NCI-H345 (cell line): Measurements from ENCODE around the gene RASSF1.
A peak's percentile ranks its signal among the peaks of the same experiment; 100 is the strongest.

Source experiments
- DNase-seq: peaks from one replicate; lab custom pipeline; 2025; lab: John Stamatoyannopoulos, UW

The RASSF1 gene

GRCh38 chr3:50342813-50343633 lies 2.4 kb upstream of the RASSF1 start:
- no peak for DNase-seq

- no peak for DNase-seq
These were observed 1.5 kb upstream of the RASSF1 start for GRCh38 chr3:50341996-50342650.

GRCh38 chr3:50341537-50341936 lies 901 bp upstream of the RASSF1 start:
- no peak for DNase-seq

- DNase-seq, result no peak
These were observed 539 bp downstream of the RASSF1 start for GRCh38 chr3:50340147-50340447.

- no peak for DNase-seq
These were observed 1.0 kb downstream of the RASSF1 start for GRCh38 chr3:50339485-50340146.

- DNase-seq, result no peak
These were observed 1.7 kb downstream of the RASSF1 start for GRCh38 chr3:50338965-50339364.

- DNase-seq, result peak; percentile 97
These were observed 3.3 kb downstream of the RASSF1 start for GRCh38 chr3:50337175-50337861.

- no peak for DNase-seq
These were observed 4.0 kb downstream of the RASSF1 start for GRCh38 chr3:50336452-50337174.

- DNase-seq, result no peak
These were observed 6.1 kb downstream of the RASSF1 start for GRCh38 chr3:50334339-50335075.

GRCh38 chr3:50333744-50334328 lies 6.8 kb downstream of the RASSF1 start:
- DNase-seq, result no peak

GRCh38 chr3:50331364-50331907 lies 9.2 kb downstream of the RASSF1 start:
- no peak for DNase-seq

- DNase-seq, result no peak
These were observed 10.3 kb downstream of the RASSF1 start for GRCh38 chr3:50330330-50330729.

- peak; percentile 92 for DNase-seq
These were observed 12.5 kb downstream of the RASSF1 start, which contains the start of gene TUSC2 for GRCh38 chr3:50327943-50328691. TSS of gene TUSC2 (minus strand) at chr3:50328223. CDS start at chr3:50328099, 124 bp downstream.

GRCh38 chr3:50327129-50327528 lies 13.5 kb downstream of the RASSF1 start:
- no peak for DNase-seq

GRCh38 chr3:50326182-50326541 lies 14.5 kb downstream of the RASSF1 start:
- no peak for DNase-seq

GRCh38 chr3:50325497-50326181 lies 15.0 kb downstream of the RASSF1 start:
- DNase-seq, result no peak

- DNase-seq, result no peak
These were observed 15.5 kb downstream of the RASSF1 start for GRCh38 chr3:50325113-50325480.

- peak; percentile 45 for DNase-seq
These were observed 16.1 kb downstream of the RASSF1 start for GRCh38 chr3:50324351-50325112.
